ENCODE results near the gene KIF12.

DNA sequence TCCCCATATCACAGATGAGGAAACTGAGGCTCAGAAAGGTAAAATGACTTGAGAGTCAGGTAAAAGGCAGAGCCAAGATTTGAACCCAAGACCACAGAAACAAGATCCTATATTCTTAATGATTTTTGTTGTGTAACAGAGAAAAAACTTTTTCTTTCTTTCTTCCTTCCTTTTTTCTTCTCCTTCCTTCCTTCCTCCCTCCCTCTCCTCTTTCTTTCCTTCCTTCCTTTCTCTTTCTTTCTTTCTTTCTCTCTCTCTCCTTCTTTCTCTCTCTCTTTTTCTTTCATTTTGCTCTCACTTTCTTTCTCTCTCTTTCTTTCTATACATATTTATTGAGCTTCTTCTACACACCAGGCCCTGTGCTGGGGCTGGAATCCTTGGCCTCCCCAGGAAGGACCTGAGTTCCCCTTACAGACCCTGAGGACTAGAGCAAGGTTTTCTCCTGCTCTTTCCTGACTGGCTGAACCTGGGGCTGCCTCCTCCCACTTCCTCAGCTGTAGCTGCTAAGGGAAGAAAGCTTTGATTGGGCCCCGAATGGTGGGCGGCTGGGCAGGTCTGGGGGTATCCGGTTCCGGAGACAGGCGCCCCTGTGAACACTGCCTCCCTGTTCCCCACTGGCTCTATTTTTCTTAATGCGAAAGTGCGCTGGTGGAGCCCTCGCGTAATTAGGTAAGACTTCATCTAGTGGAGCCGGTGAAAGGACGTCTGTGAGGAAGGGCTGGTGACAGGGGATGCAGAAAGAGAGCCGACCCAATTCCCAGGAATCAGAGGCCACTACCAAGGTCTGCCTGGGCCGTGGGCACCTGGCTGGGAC lies 27.4 kb upstream of the KIF12 start:
- TF ChIP-seq CTCF (IDR thresholded peaks at IDR 0.05; ENCODE audit: poor library complexity) (no peak), EZH2 (IDR thresholded peaks at IDR 0.05; ENCODE audit: borderline replicate concordance) (no peak)
